GM12878 (cell line): ENCODE results near the gene PAEP. TPM values are rescaled to one million over a fixed set of nuclear protein-coding genes. Genes with fewer than 3 reads are reported as not detected.

Experiments used
- ATAC-seq: fragments of 200-7000 bp; cut with Tn5 transposase; 3 replicates; pipeline ENCODE4 v1.9.1; 2020; ENCODE audit warnings: mild to moderate bottlenecking, moderate library complexity
- BruUV-seq: library from RNA; stranded (reverse); fragments of 400-500 nt; replicated peaks from 2 replicates; lab custom pipeline; 2021; lab: Mats Ljungman, UMichigan
- CTCF ChIA-PET: fragments of 300-600 bp; sonication (Branson Sonifier 250); formaldehyde crosslinking; extraction: SDS; loops from one replicate; lab custom pipeline; 2021; ENCODE audit warnings: inconsistent platforms; lab: Yijun Ruan, JAX
- POLR2A ChIA-PET: fragments of 350-600 bp; formaldehyde crosslinking; extraction: SDS; loops from one replicate; lab custom pipeline; 2021; ENCODE audit warnings: inconsistent platforms; lab: Charles Lee
- RAD21 ChIA-PET: fragments of 300-600 bp; sonication (Branson Sonifier 250); formaldehyde crosslinking; loops from one replicate; lab custom pipeline; 2023; ENCODE audit warnings: antibody characterized with exemption; ENCODE audit not compliant: unreplicated experiment; lab: Charles Lee
- SMC1A ChIA-PET: fragments of 300-600 bp; sonication (Branson Sonifier 250); formaldehyde crosslinking; loops from one replicate; lab custom pipeline; 2023; ENCODE audit not compliant: unreplicated experiment, uncharacterized antibody; lab: Charles Lee
- DNase-seq: peaks from one replicate; pipeline ENCODE4 v3.0.0-alpha.2; 2011; ENCODE audit warnings: low read depth, low spot score
- FAIRE-seq: peaks from 3 replicates; lab custom pipeline; 2011; peaks lifted over from hg19 to GRCh38; lab: Jason Lieb, UNC
- H2AFZ ChIP-seq: 2 replicates; pipeline ENCODE4 v1.6.0; 2011; ENCODE audit warnings: low read depth, low read length, control low read depth; ENCODE audit not compliant: control insufficient read depth
- H3K27ac ChIP-seq: 2 replicates; pipeline ENCODE4 v1.5.1; 2011; ENCODE audit warnings: control low read depth; ENCODE audit not compliant: control insufficient read depth, insufficient read depth
- H3K27me3 ChIP-seq, 2 experiments: replicated peaks in 1 of 2; 2 replicates each; pipeline versions ENCODE4 v1.6.0 to v1.6.1; 2011; ENCODE audit warnings: low read length in 1 of 2; ENCODE audit not compliant: control insufficient read depth in 2 of 2, insufficient read depth in 2 of 2
- H3K36me3 ChIP-seq, 2 experiments: 2 replicates each; pipeline ENCODE4 v1.5.1; 2011; ENCODE audit warnings: low read length in 1 of 2; ENCODE audit not compliant: control insufficient read depth in 2 of 2, insufficient read depth in 2 of 2
- H3K4me1 ChIP-seq: 2 replicates; pipeline ENCODE4 v1.6.1; 2011; ENCODE audit warnings: mild to moderate bottlenecking, low read length, moderate library complexity, mixed read lengths; ENCODE audit not compliant: control insufficient read depth, insufficient read depth
- H3K4me2 ChIP-seq: 2 replicates; pipeline ENCODE4 v1.6.0; 2011; ENCODE audit warnings: control low read depth; ENCODE audit not compliant: control insufficient read depth, insufficient read depth
- H3K4me3 ChIP-seq: fragments of 200-600 bp; sonication (generic); 2 replicates; pipeline ENCODE4 v1.5.1; 2016
- H3K79me2 ChIP-seq: 2 replicates; pipeline ENCODE4 v1.6.0; 2011; ENCODE audit warnings: low read length; ENCODE audit not compliant: control insufficient read depth, insufficient read depth
- H3K9ac ChIP-seq: 2 replicates; pipeline ENCODE4 v1.8.0; 2011; ENCODE audit warnings: low read length, control low read depth, mixed read lengths; ENCODE audit not compliant: control insufficient read depth, insufficient read depth
- H3K9me3 ChIP-seq: replicated peaks from 3 replicates; pipeline ENCODE4 v1.5.1; 2011; ENCODE audit warnings: mild to moderate bottlenecking, low read length; ENCODE audit not compliant: control insufficient read depth, insufficient read depth
- H4K20me1 ChIP-seq: 2 replicates; pipeline ENCODE4 v1.6.0; 2011; ENCODE audit not compliant: control insufficient read depth, insufficient read depth
- EGR1 ChIP-seq, 2 experiments: IDR thresholded peaks; 1 replicate in 1 of 2; 2 replicates in 1 of 2; pipeline ENCODE4 v1.6.1; 2011 to 2012; ENCODE audit warnings: low read depth in 2 of 2, low read length in 2 of 2, borderline replicate concordance in 1 of 2, mild to moderate bottlenecking in 1 of 2, moderate library complexity in 1 of 2
- FOXM1 ChIP-seq: IDR thresholded peaks from 2 replicates; pipeline ENCODE4 v1.6.1; 2012; ENCODE audit warnings: low read depth, mild to moderate bottlenecking, inconsistent platforms, low read length, moderate library complexity
- LARP7 ChIP-seq: fragments of 450-650 bp; IDR thresholded peaks from 2 replicates; pipeline ENCODE4 v1.6.1; 2017; ENCODE audit warnings: mild to moderate bottlenecking
- MEF2A ChIP-seq: IDR thresholded peaks from 2 replicates; pipeline ENCODE4 v1.6.1; 2011; ENCODE audit warnings: low read depth, mild to moderate bottlenecking, low read length, moderate library complexity; ENCODE audit not compliant: insufficient read depth
- MTA2 ChIP-seq: fragments of 450-650 bp; IDR thresholded peaks from 2 replicates; pipeline ENCODE4 v1.6.1; 2016; ENCODE audit warnings: low read depth, mild to moderate bottlenecking, moderate library complexity
- NFIC ChIP-seq: IDR thresholded peaks from 2 replicates; pipeline ENCODE4 v1.6.1; 2012; ENCODE audit warnings: low read depth, mild to moderate bottlenecking, inconsistent platforms, low read length, moderate library complexity
- NR2C1 ChIP-seq: fragments of 450-650 bp; IDR thresholded peaks from 2 replicates; pipeline ENCODE4 v1.6.1; 2017; ENCODE audit warnings: antibody characterized with exemption, mild to moderate bottlenecking, moderate library complexity
- PML ChIP-seq: IDR thresholded peaks from 2 replicates; pipeline ENCODE4 v1.6.1; 2012; ENCODE audit warnings: low read length, inconsistent platforms
- POLR2AphosphoS2 ChIP-seq: IDR thresholded peaks from 2 replicates; pipeline ENCODE4 v1.6.1; 2011; ENCODE audit warnings: low read depth, mild to moderate bottlenecking, low read length, improper control_type of control experiment, moderate library complexity
- ZNF622 ChIP-seq: fragments of 450-650 bp; IDR thresholded peaks from 2 replicates; pipeline ENCODE4 v1.6.1; 2017; ENCODE audit warnings: mild to moderate bottlenecking, inconsistent platforms
- WGBS: methylation state at CpG from one replicate; pipeline ENCODE4 v1.1.6; 2016; ENCODE audit warnings: low lambda C conversion rate; ENCODE audit not compliant: insufficient replicate concordance, insufficient coverage; ENCODE audit errors: missing lambda C conversion rate; 5-methylcytosine and 5-hydroxymethylcytosine counted together
- in situ Hi-C: fragments of 300-500 bp; cut with MboI; formaldehyde crosslinking; loops from 9 replicates; pipeline ENCODE4 v1.14.3; 2018; ENCODE audit warnings: mixed read lengths
- intact Hi-C: fragments of 100-400 bp; cut with micrococcal nuclease; formaldehyde crosslinking; loops from one replicate; pipeline ENCODE4 v1.14.2; 2022; ENCODE audit not compliant: unreplicated experiment
- polyA plus RNA-seq, 11 experiments: library from polyadenylated mRNA; depleted of rRNA in 4 of 11; unstranded in 6 of 11; stranded (reverse) in 5 of 11; fragments of >200 nt; fragmentation: Nextera tagmentation in 4 of 11; fragmentation: Illumina TruSeq in 1 of 11; extraction: Ambion mirVana in 4 of 11; extraction: Trizol in 1 of 11; gene quantifications; 1 replicate in 1 of 11; 2 replicates in 10 of 11; pipeline versions ENCODE4 v1.2.1 to v1.2.3, GENCODE V29; 2011 to 2016; ENCODE audit warnings: inconsistent platforms in 2 of 11, missing spikeins in 2 of 11, low read depth in 1 of 11
- total RNA-seq, 4 experiments: library from RNA; depleted of rRNA in 3 of 4; stranded (reverse); fragments of >200 nt in 3 of 4; fragmentation: Illumina TruSeq in 1 of 4; extraction: Trizol in 1 of 4; gene quantifications; 2 replicates each; pipeline versions ENCODE4 v1.2.1 to v1.2.3, GENCODE V29; 2013 to 2021
- TF ChIP-seq, protein P1 (sequence below): fragments of 450-650 bp; formaldehyde crosslinking; IDR thresholded peaks from 2 replicates; pipeline ENCODE4 v1.4.0; 2022; ENCODE audit warnings: mild to moderate bottlenecking, moderate library complexity
- TF ChIP-seq, protein P2 (sequence below): fragments of 450-650 bp; IDR thresholded peaks from 2 replicates; pipeline ENCODE4 v1.6.1; 2016; ENCODE audit warnings: mild to moderate bottlenecking
- TF ChIP-seq, protein P3 (sequence below): fragments of 450-650 bp; IDR thresholded peaks from 2 replicates; pipeline ENCODE4 v1.6.1; 2017; ENCODE audit warnings: mild to moderate bottlenecking, low read depth, inconsistent platforms; ENCODE audit not compliant: poor library complexity, severe bottlenecking
- TF ChIP-seq, protein P4 (sequence below): IDR thresholded peaks from 2 replicates; pipeline ENCODE4 v1.6.1; 2011; ENCODE audit warnings: low read depth, low read length, improper control_type of control experiment, borderline replicate concordance

Gene PAEP
- total and polyA plus RNA-seq, 10 of the 15 experiments (the other 5 are each of a cell fraction or from before 2014, with no cell fraction given), result not detected

DNA sequence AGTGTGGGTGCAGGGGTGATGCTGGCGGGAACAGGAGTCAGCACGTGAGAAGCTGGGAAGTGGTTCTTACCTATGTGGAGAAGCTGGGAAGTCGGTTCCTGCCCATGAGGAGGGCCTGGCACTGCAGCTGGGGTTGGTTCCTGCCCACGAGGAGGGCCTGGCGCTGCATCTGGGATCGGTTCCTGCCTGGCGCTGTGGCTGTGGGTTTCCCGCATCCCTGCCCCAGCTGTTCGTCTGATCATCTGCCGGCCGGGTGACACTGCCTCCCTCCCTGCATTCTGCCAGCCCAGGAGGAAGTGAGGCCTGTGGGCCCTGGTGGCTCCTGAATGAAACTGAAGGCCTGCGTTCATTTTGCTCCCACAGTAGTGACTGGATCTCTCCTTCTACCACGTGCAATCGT is 10.5 kb upstream of the PAEP start:
- no TSS peak for BruUV-seq
- ATAC-seq (no peak), FAIRE-seq (no peak), DNase-seq (no peak)
- no peaks in the 10 kb centered on the region for H3K36me3 ChIP-seq
- in situ Hi-C loops, result no loop called here
- no peaks in the 10 kb centered on the region for H3K79me2 ChIP-seq
- no peak overlapping the region for H3K27ac ChIP-seq
- ChIA-PET CTCF (no interaction called here), RAD21 (no interaction called here), POLR2A (no interaction called here), SMC1A (no interaction called here)
- no peak overlapping the region for H3K9ac ChIP-seq
- H3K4me3 ChIP-seq, result no peak overlapping the region
- H3K9me3 ChIP-seq, result no peaks in the 10 kb centered on the region
- no peak overlapping the region for H3K4me2 ChIP-seq
- no peaks in the 10 kb centered on the region for H4K20me1 ChIP-seq
- no peaks in the 10 kb centered on the region for H3K4me1 ChIP-seq
- H3K27me3 ChIP-seq, result no peaks in the 10 kb centered on the region
- WGBS, result 6% methylated on average over 14 of the region's 14 CpGs
- intact Hi-C loops, result no loop called here
- H2AFZ ChIP-seq, result no peak overlapping the region
- TF ChIP-seq EGR1 (IDR thresholded peaks at IDR 0.05; ENCODE audit: borderline replicate concordance in 1 of 2, low read depth in 2 of 2, low read length in 2 of 2) (no peak), POLR2AphosphoS2 (no peak), MTA2 (no peak), NR2C1 (no peak), LARP7 (no peak), ZNF622 (no peak), NFIC (no peak), PML (no peak), FOXM1 (no peak), MEF2A (no peak)
- TF ChIP-seq, protein P1, sequence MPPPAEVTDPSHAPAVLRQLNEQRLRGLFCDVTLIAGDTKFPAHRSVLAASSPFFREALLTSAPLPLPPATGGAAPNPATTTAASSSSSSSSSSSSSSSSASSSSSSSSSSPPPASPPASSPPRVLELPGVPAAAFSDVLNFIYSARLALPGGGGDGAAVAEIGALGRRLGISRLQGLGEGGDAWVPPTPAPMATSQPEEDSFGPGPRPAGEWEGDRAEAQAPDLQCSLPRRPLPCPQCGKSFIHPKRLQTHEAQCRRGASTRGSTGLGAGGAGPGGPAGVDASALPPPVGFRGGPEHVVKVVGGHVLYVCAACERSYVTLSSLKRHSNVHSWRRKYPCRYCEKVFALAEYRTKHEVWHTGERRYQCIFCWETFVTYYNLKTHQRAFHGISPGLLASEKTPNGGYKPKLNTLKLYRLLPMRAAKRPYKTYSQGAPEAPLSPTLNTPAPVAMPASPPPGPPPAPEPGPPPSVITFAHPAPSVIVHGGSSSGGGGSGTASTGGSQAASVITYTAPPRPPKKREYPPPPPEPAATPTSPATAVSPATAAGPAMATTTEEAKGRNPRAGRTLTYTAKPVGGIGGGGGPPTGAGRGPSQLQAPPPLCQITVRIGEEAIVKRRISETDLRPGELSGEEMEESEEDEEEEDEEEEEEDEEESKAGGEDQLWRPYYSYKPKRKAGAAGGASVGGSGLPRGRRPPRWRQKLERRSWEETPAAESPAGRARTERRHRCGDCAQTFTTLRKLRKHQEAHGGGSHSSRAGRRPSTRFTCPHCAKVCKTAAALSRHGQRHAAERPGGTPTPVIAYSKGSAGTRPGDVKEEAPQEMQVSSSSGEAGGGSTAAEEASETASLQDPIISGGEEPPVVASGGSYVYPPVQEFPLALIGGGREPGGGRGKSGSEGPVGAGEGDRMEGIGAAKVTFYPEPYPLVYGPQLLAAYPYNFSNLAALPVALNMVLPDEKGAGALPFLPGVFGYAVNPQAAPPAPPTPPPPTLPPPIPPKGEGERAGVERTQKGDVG (CRISPR knock-in tag), result no peak
- TF ChIP-seq, protein P2, sequence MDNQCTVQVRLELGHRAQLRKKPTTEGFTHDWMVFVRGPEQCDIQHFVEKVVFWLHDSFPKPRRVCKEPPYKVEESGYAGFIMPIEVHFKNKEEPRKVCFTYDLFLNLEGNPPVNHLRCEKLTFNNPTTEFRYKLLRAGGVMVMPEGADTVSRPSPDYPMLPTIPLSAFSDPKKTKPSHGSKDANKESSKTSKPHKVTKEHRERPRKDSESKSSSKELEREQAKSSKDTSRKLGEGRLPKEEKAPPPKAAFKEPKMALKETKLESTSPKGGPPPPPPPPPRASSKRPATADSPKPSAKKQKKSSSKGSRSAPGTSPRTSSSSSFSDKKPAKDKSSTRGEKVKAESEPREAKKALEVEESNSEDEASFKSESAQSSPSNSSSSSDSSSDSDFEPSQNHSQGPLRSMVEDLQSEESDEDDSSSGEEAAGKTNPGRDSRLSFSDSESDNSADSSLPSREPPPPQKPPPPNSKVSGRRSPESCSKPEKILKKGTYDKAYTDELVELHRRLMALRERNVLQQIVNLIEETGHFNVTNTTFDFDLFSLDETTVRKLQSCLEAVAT, result no peak
- TF ChIP-seq, protein P3, sequence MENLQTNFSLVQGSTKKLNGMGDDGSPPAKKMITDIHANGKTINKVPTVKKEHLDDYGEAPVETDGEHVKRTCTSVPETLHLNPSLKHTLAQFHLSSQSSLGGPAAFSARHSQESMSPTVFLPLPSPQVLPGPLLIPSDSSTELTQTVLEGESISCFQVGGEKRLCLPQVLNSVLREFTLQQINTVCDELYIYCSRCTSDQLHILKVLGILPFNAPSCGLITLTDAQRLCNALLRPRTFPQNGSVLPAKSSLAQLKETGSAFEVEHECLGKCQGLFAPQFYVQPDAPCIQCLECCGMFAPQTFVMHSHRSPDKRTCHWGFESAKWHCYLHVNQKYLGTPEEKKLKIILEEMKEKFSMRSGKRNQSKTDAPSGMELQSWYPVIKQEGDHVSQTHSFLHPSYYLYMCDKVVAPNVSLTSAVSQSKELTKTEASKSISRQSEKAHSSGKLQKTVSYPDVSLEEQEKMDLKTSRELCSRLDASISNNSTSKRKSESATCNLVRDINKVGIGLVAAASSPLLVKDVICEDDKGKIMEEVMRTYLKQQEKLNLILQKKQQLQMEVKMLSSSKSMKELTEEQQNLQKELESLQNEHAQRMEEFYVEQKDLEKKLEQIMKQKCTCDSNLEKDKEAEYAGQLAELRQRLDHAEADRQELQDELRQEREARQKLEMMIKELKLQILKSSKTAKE, result no peak
- TF ChIP-seq, protein P4, sequence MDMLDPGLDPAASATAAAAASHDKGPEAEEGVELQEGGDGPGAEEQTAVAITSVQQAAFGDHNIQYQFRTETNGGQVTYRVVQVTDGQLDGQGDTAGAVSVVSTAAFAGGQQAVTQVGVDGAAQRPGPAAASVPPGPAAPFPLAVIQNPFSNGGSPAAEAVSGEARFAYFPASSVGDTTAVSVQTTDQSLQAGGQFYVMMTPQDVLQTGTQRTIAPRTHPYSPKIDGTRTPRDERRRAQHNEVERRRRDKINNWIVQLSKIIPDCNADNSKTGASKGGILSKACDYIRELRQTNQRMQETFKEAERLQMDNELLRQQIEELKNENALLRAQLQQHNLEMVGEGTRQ, result no peak
